GM19023 (cell line): Measurements from ENCODE around the gene B4GALNT4.
"Not testable (repeated sequence)": the region's sequence is repeated elsewhere in the genome, so short reads cannot be mapped to it uniquely, and the experiment has no call there.

Experiments
- ATAC-seq: cut with Tn5 transposase; IDR thresholded peaks from one replicate; pipeline ENCODE4 v1.9.1; 2021; ENCODE audit warnings: mild to moderate bottlenecking, moderate library complexity; ENCODE audit not compliant: unreplicated experiment

The B4GALNT4 gene

DNA sequence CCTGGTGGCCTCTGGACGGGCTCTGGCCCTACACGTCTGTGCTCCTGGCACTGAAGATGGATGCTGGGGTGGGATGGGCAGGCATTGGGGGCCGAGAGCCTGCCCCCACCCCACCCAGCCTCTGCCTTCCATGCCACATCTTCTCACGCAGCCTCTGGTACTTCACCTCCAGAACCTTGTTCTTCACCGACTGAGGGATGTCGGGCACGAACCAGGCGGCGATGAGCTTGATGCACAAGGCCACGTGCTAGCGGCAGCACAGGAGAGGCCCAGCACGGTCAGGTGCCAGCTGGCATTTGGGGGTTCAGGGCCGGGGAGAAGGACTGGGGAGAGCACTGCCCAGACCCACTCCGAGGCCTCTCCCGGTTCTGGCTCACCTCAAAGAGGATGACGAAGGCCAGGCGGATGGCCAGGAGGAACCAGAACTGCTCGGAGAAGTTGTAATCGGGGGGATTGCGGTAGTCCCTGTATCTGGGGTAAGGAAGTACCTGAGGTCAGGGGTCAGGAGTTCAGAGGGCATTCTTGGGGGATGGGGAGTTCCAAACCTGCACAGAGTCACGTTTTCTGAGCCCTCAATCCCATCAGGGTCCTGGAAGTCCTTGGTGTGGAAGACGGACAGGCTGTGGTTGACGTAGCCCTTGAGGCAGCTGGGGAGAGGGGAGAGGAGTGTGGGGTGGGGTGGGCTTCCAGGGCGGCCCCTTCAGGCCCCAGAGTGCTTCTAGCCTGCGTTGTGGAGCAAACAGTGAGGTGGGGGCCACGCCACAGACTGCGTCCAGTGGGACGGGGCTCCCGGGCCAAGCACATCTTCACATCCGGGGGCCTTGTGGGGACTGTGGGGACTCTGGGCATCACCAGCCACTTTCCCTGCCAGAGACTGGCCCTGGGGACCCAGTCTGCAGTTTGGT lies 49.3 kb downstream of the B4GALNT4 start:
- no peak for ATAC-seq

DNA sequence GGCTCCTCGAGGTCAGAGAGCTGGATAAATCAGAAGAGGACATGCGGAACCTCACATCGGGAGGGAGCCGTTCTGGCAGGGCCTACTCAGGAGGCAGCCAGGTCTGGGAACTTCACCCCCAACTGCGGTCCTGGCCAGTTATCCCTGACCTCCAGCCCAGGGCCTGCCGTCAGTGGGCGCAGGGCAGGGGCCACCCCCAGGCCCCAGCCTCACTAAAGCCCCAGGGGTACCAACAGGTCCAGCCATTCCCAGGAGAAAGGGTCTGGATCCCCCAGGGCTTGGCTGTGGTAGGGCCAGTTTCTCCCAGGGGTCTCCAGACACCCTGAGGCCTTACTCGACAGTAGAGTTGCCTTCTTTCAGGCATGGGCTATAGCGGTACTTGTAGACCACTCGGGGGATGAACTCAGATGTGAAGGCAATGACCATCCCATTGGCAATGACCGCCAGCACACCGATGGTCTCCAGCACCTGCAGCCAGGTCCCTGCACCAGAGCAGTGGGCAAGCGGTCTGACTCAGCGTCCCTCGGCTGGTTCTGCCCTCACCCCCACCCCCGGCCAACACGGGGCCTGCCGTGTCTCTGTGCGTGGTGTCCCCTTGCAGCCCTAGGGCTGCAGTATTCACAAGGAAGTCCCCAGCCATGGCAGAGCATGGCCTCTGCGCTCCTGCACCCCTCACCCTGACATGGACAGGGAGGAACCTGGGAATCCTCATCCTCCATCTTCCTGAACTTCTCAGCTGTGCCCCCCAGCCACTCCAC lies 50.1 kb downstream of the B4GALNT4 start:
- ATAC-seq: no peak

DNA sequence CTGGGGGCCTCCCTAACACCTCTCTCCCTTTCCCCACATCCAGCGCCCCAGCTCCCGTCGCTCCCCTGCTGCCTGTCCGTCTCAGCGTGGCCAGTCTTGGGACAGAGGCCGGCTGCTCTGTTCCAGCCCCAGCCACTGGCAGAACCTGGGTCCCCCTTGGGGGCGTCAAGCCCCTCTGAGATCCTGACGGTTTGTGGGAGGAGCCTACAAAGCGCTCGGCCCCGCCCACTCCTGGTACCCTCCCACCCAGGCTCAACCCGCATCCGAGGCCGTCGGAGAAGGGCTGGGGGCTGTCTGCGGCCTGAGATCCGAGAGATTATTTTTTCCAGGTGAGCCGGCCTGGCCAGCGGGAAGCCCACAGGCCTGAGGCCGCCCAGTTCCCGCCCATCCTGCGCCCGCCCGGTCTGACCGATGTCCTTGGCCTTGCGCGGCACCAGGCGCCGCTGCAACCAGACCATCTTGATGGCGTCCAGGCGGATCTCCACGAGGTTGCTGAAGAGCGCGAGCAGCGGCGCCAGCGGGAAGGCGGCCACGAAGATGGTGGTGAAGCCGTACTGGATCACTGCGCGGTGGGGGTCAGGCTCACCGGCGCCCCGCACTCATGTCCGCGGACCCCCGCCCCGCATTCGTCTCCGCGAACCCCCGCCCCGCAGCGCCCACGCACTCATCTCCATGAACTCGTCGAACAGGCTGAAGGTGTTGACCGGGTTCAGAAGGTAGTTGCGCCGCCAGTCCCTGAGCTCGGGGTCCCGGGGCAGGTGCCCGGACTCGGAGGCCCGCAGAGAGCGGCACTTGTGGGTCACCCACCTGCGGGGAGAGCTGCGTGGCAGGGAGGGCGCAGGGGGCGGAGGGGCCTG lies 51.0 kb downstream of the B4GALNT4 start:
- ATAC-seq: no peak

DNA sequence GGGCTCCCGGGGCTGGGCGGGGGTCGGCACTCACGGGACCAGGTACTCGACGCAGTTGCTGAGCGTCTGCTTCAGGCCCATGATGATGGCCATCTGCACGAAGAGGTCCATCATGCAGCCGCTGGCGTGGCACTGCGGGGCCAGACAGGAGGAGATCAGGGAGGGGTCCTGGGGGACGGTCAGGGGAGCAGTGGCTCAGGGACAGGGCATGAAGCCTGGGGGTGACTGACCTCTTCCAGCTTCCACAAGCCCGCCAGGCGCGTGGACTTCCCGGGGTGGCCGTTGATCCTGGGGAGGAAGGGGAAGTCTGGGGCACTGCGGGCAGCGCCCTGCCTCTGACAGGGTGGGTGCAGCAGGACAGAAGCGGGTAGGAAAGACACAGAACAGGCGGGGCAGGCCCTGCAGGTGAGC lies 51.6 kb downstream of the B4GALNT4 start:
- ATAC-seq: no peak

DNA sequence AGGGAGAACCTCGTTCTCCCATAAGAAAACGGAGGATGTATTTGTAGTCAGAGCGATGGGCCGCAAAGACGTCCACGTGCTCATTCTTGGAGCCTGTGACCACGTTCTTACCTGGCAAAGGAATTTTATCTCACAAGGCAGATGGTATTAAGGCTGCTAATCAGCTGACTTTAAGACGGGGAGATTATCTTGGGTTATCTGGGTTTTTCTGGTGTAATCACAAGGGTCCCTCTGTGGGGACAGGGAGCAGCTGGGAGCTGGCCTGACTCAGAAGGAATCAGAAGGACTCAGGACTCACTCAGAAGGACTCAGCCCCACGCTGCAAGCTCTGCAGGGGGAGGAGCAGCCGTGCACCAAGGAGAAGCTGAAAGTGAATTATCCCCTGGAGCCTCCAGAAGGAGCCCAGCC lies 53.0 kb downstream of the B4GALNT4 start:
- ATAC-seq: no peak

DNA sequence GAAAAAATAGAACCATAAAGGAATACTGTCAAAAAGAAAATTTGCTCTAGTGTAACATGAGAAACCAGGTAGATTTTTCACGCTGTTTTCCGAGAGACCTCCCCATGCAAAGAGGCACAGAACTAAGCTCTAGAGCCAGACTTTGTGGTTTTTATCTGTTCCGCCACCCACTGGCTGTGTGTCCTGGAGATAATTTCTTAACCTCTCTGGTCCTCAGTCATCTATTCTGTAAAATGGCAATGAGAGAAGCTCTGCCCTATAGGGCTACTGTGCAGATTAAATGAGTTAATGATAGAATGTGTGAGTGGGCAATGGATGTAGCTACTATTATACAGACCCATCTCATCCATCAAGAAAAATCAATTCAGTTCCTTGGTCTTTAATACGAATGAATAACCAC lies 54.9 kb downstream of the B4GALNT4 start:
- no peak for ATAC-seq

DNA sequence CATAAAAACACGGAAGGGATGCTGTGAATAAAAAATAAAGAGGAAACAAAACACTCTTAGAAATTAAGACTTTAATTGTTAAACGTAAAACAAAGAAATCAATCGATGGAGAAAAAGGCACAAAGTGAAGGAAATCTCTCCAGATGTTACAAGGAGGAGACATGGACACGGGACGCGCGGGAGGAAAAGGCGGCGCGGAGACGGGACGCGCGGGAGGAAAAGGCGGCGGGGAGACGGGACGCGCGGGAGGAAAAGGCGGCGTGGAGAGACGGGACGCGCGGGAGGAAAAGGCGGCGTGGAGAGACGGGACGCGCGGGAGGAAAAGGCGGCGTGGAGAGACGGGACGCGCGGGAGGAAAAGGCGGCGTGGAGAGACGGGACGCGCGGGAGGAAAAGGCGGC lies 55.5 kb downstream of the B4GALNT4 start:
- ATAC-seq: not testable (repeated sequence)

DNA sequence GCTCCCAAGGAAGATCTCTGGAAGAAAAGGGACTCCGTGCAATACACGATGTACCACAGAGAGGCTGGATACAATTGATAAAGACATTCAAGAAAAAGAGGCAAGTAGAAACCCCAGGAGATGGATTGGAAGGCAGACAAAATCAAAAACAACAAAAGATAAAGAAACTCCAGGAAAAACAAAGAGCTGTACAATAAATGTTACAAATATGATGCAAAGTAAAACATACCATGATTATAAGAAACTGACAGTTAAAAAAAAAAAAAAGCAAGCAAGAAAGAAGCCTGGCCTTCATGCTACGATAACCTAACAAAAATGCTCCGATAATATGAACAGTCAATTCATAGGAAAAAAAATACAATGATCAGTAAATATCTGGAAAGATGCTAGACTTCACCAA lies 56.0 kb downstream of the B4GALNT4 start:
- no peak for ATAC-seq

DNA sequence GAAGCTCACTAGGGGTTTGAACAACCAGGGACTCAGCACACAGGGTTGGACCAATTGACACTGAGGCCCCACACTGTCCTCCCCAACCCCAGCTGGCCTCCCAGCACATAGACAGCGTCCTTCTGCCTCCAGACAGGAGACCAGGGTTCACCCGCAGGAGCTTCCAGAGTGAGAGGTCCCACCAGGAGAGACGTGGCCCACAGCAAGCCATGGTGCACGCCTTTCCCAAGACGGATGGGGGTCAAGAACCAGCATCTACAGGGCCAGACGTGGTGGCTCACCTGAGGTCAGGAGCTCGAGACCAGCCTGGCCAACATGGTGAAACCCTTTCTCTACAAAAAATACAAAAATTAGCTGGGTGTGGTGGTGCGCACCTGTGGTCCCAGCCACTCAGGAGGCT lies 57.6 kb downstream of the B4GALNT4 start:
- no peak for ATAC-seq

DNA sequence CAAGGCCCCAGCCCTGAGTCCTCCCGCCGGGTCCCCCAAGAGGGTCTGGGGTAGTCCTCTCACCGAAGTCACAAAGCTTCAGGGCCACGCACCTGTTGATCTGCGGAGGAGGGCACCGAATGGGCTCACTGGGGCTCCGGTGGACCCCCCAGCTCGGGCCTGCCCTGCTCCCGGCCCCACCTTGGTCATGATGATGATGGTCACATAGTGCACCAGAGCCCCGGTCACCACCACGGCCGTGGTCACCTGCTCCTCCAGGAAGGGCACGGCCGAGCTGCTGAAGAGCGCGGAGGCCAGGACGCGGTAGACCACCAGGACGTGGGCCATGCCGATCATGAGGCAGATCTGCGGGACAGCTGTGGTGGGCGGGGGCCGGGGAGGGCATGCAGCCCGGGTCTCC lies 59.0 kb downstream of the B4GALNT4 start:
- no peak for ATAC-seq

DNA sequence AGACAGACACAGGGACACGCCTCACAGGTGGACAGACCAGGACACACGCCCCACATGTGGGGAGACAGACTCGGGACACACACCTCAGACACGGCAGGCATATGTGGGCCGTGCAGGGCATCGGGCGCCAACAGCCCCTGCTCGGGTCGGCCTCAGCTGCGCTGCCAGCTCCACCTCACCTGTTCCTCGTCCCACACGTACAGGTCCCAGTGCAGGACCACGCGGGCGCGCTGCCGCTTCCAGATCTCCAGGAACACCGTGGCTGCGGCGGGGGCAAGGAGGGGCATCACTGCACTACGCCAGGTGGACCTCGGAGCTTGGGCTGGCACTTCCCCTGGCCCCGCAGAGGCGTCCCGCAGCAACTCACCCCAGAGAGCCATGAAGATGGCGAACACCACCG lies 60.1 kb downstream of the B4GALNT4 start:
- ATAC-seq: no peak

DNA sequence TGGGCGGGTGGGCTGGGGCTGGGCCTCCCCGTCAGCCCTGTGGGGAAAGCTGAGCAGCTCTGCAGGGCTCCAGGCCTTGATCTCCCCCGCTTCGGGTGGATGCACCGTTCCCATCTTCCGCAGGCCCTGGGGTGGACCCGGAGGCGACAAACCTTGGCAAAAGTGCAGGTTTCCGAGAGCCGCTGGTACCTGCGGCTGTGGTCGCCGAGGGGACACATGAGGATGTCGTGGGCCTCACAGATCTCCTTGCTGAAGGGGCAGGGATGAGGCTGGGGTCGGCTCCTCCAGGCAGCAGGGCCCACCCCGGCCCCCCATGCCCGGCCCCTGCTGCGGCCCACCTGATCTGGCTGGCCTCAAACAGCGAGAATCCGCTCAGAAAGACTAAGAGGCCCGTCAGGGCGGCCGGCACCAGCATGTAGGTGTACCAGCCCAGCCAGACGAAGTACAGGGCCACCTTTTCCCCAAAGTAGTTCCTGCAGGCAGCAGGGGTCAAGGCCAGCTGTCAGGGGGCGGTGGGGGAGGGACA lies 60.7 kb downstream of the B4GALNT4 start:
- ATAC-seq: no peak
